ENCODE measurements around the gene TRIM39. TPM values are rescaled to one million over a fixed set of nuclear protein-coding genes. Genes with fewer than 3 reads are reported as not detected.

TRIM39 gene
- total and polyA plus RNA-seq, 12 donors = 8.1 to 24.3 (median 14.2) TPM

- no peak overlapping the region for H3K27ac ChIP-seq
- TF ChIP-seq POLR2A (IDR thresholded peaks at IDR 0.05) (no peak), CTCF (IDR thresholded peaks at IDR 0.05) (no peak)
- no peaks in the 10 kb centered on the region for H3K27me3 ChIP-seq
- H3K36me3 ChIP-seq (replicated peaks in 1 of 2) = no peaks in the 10 kb centered on the region
- no peaks in the 10 kb centered on the region for H3K9me3 ChIP-seq (replicated peaks in 1 of 3)
- peak in 1 of 7 donors; percentile 15 for DNase-seq
- no peak overlapping the region for H3K4me3 ChIP-seq
- intact Hi-C loops (cut with DNase I) = no loop called here
- peaks cover 0 to 8% of the 10 kb centered on the region in 2 donors for H3K4me1 ChIP-seq (replicated peaks in 1 of 2)
- 29 to 48% (median 38%) methylated on average over 1 of the region's 1 CpG for WGBS, 4 donors
Measured at GRCh38 chr6:30311671-30312070, 15.1 kb upstream of the TRIM39 start.

GRCh38 chr6:30312266-30312665 lies 14.5 kb upstream of the TRIM39 start:
- Histone ChIP-seq H3K9me3 (replicated peaks in 1 of 3) (no peaks in the 10 kb centered on the region), H3K27me3 (no peaks in the 10 kb centered on the region), H3K4me3 (no peak overlapping the region), H3K27ac (no peak overlapping the region), H3K4me1 (replicated peaks in 1 of 2) (peaks cover 0 to 8% of the 10 kb centered on the region in 2 donors), H3K36me3 (replicated peaks in 1 of 2) (no peaks in the 10 kb centered on the region)
- no peak for DNase-seq
- no peak for TF ChIP-seq POLR2A (IDR thresholded peaks at IDR 0.05)
- TF ChIP-seq CTCF (IDR thresholded peaks at IDR 0.05) = no peak
- 96 to 97% (median 97%) methylated on average over 2 of the region's 2 CpGs for WGBS, 4 donors
- intact Hi-C loops (cut with DNase I) = no loop called here

- WGBS, 4 donors = 93 to 100% (median 100%) methylated on average over 1 of the region's 1 CpG
- no peak for DNase-seq
- intact Hi-C loops (cut with DNase I) = no loop called here
Measured at GRCh38 chr6:30312676-30313321, 13.9 kb upstream of the TRIM39 start.

GRCh38 chr6:30315156-30315555 lies 11.6 kb upstream of the TRIM39 start:
- no peak for DNase-seq
- TF ChIP-seq POLR2A (IDR thresholded peaks at IDR 0.05) = no peak
- TF ChIP-seq CTCF (IDR thresholded peaks at IDR 0.05) = no peak
- H3K9me3 ChIP-seq (replicated peaks in 1 of 3) = no peaks in the 10 kb centered on the region
- intact Hi-C loops (cut with DNase I) = no loop called here
- H3K36me3 ChIP-seq (replicated peaks in 1 of 2) = no peaks in the 10 kb centered on the region
- no peaks in the 10 kb centered on the region for H3K27me3 ChIP-seq
- no peak overlapping the region for H3K27ac ChIP-seq
- WGBS, 4 donors = 93 to 99% (median 98%) methylated on average over 3 of the region's 3 CpGs
- H3K4me1 ChIP-seq (replicated peaks in 1 of 2) = peaks cover 0 to 20% of the 10 kb centered on the region in 2 donors
- no peak overlapping the region for H3K4me3 ChIP-seq

More at GRCh38 chr6:30312676-30313321, 13.9 kb upstream of the TRIM39 start:
- Histone ChIP-seq H3K4me3 (no peak overlapping the region), H3K27me3 (no peaks in the 10 kb centered on the region), H3K36me3 (replicated peaks in 1 of 2) (no peaks in the 10 kb centered on the region), H3K9me3 (replicated peaks in 1 of 3) (no peaks in the 10 kb centered on the region), H3K27ac (no peak overlapping the region), H3K4me1 (replicated peaks in 1 of 2) (peaks cover 0 to 8% of the 10 kb centered on the region in 2 donors)
- TF ChIP-seq CTCF (IDR thresholded peaks at IDR 0.05) (no peak), POLR2A (IDR thresholded peaks at IDR 0.05) (no peak)
